ENCODE data around the gene CCL21.

DNA sequence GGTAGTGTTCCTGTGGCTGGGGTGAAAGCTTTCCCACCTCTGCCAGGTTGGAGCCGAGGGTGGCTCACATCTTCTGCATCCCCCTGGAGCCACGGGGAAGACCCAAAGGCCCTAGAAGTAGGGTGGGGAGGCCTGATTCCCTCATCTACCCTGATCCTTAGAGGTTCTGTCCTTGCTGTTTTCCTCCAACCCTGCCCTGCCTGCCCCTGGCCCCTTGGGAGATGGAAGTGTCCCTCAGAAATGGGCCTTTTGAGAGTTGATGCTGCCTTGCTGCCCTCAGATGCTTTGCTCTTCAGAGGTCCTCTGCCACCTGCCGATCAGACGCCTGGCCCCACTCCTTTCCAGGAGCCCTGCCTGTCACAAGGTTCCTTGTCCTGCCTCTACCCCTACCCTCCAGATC is 25.1 kb downstream of the CCL21 start:
- TF ChIP-seq POLR2A (IDR thresholded peaks at IDR 0.05) (no peak), EP300 (IDR thresholded peaks at IDR 0.05) (no peak)
- TF ChIP-seq, protein P1, sequence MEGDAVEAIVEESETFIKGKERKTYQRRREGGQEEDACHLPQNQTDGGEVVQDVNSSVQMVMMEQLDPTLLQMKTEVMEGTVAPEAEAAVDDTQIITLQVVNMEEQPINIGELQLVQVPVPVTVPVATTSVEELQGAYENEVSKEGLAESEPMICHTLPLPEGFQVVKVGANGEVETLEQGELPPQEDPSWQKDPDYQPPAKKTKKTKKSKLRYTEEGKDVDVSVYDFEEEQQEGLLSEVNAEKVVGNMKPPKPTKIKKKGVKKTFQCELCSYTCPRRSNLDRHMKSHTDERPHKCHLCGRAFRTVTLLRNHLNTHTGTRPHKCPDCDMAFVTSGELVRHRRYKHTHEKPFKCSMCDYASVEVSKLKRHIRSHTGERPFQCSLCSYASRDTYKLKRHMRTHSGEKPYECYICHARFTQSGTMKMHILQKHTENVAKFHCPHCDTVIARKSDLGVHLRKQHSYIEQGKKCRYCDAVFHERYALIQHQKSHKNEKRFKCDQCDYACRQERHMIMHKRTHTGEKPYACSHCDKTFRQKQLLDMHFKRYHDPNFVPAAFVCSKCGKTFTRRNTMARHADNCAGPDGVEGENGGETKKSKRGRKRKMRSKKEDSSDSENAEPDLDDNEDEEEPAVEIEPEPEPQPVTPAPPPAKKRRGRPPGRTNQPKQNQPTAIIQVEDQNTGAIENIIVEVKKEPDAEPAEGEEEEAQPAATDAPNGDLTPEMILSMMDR (IDR thresholded peaks at IDR 0.05) = no peak

All from upper lobe of left lung (tissue), 4 donors.